ENCODE data around the gene GPC3.

The GPC3 gene

DNA sequence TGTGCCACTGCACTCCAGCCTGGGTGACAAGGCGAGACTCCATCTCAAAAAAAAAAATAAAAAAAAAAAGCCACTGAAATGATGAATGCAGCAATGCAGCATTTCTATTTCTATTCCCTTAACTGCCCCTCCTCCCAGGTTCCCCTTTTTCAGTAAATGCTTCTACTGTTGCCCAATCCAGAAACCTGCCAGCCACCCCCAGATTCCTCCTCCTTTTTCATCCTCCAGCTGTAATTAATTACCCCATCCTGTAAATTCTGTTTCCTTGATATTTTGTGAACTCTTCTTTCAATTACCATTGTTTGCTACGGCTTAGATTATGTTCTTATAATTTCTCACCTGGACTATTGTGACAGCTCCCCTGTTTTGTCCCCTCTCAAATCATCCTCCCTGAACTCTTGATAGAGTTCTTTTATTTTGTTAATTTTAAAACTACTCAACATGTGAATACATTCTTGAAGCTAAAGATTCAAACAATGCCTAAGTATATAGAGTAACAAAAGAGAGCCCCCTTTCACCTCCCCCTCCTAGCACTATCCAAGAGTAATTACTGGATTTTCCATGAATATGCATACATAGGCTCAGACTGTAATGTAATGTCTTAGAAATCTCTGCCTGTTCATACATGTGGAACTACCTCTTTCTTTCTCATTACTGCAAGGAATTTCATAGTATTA, 429.5 kb downstream of the GPC3 start:
- H3K27me3 ChIP-seq (ENCODE audit: control insufficient read depth, insufficient read depth, low read length), result no peaks in the 10 kb centered on the region
- H3K27ac ChIP-seq (ENCODE audit: low read length), result no peak overlapping the region
- H3K4me3 ChIP-seq (ENCODE audit: low read length), result no peak overlapping the region
- no peaks in the 10 kb centered on the region for H3K36me3 ChIP-seq (ENCODE audit: control insufficient read depth, insufficient read depth, low read length)
- H3K9me3 ChIP-seq (ENCODE audit: control insufficient read depth, insufficient read depth, low read length), result no peaks in the 10 kb centered on the region
- H3K4me1 ChIP-seq (ENCODE audit: control insufficient read depth, insufficient read depth, low read length), result no peaks in the 10 kb centered on the region
- DNase-seq (ENCODE audit: low read depth, low spot score), result no peak
- WGBS (ENCODE audit: insufficient coverage, insufficient read length), result no CpG with 5 or more reads among the region's 2 CpGs

DNA sequence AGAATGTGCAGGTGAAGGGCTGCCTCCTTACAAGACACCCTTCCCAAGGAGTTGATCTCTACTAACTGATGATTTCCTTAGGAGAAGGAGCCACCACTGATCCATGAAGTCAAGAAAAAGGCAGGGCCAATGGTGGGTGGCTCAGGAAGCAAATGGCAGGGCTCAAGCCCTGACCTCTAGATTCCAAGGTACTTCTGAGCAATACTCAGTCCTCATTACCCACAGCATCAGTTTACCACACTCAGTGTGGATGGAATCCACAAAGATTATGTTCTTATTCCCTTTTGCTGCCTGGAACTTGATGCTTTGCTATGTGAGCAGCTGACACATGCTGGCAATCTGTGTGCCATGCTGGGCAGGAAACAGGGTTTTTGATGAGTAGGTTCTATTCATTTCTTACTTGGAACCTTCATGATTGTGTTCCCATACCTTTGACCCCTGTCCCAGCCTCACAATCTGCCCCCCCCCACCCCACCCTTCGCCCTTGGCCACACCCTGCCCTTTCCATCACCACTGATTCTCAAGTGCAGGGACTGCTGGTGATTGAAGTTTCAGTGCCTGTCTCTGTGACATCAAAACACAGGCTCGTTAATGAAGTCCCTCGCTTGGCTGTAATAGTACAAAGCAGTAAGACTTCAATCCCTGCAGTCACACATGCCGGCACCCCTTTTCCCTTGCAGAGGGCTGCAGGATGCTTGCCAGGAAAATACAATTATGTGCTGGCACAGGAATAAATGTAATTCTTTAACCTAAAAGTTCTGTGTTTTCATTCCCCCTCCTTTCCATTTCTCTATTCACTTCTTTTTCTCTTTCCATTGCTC, 434.5 kb downstream of the GPC3 start:
- H3K27me3 ChIP-seq (ENCODE audit: control insufficient read depth, insufficient read depth, low read length), result no peaks in the 10 kb centered on the region
- no peaks in the 10 kb centered on the region for H3K36me3 ChIP-seq (ENCODE audit: control insufficient read depth, insufficient read depth, low read length)
- no peaks in the 10 kb centered on the region for H3K9me3 ChIP-seq (ENCODE audit: control insufficient read depth, insufficient read depth, low read length)
- no peak overlapping the region for H3K4me3 ChIP-seq (ENCODE audit: low read length)
- WGBS (ENCODE audit: insufficient coverage, insufficient read length), result no CpG with 5 or more reads among the region's 4 CpGs
- H3K27ac ChIP-seq (ENCODE audit: low read length), result no peak overlapping the region
- no peaks in the 10 kb centered on the region for H3K4me1 ChIP-seq (ENCODE audit: control insufficient read depth, insufficient read depth, low read length)
- no peak for DNase-seq (ENCODE audit: low read depth, low spot score)

DNA sequence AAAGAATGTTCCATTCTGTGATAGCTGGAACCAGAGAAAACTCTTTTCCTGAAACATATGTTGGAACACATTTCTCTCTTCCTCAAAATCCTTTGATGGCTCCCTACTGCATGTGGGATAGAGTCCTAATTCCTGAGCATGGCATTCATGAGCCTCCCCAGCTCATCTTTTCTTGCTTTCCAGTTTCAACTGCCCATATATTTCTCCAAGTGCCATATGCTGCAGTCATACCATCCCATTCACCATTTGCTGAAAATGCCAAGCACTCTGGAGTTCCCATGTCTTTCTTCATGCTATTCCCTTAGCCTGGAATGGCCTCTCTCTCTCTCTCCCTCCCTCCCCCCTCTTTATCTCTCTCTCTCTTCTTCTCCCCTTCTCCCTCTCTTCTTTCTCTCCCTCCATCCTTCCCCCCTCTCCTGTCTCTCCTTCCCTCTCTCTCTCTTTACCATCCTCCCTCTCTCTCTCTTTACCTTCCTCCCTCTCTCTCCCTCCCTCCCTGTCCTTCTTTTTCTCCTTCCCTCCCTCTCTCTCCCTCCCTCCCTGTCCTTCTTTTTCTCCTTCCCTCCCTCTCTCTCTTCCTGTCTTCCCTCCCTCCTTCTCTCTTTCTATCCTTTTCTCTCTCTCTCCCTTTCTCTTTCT, 436.0 kb downstream of the GPC3 start:
- Histone ChIP-seq H3K27me3 (ENCODE audit: control insufficient read depth, insufficient read depth, low read length) (no peaks in the 10 kb centered on the region), H3K36me3 (ENCODE audit: control insufficient read depth, insufficient read depth, low read length) (no peaks in the 10 kb centered on the region), H3K9me3 (ENCODE audit: control insufficient read depth, insufficient read depth, low read length) (no peaks in the 10 kb centered on the region), H3K4me1 (ENCODE audit: control insufficient read depth, insufficient read depth, low read length) (no peaks in the 10 kb centered on the region), H3K27ac (ENCODE audit: low read length) (no peak overlapping the region), H3K4me3 (ENCODE audit: low read length) (no peak overlapping the region)
- no peak for DNase-seq (ENCODE audit: low read depth, low spot score)

DNA sequence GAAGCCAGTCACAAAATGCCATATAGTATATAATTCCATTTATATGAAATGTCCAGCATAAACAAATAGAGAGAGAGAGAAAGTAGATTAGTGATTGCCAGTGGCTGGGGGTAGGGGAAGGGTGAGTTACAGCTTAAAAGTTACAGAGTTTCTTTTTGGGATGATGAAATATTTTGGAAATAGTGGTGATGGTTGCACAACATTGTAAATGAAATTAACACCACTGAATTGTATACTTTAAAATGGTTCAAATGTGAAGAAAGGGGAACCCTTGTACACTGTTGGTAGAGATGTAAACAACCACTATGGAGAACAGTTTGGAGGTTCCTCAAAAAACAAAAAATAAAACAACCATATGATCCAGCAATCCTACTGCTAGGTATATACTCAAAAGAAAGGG, 439.0 kb downstream of the GPC3 start:
- no peak overlapping the region for H3K4me3 ChIP-seq (ENCODE audit: low read length)
- H3K27me3 ChIP-seq (ENCODE audit: control insufficient read depth, insufficient read depth, low read length), result no peaks in the 10 kb centered on the region
- no peaks in the 10 kb centered on the region for H3K36me3 ChIP-seq (ENCODE audit: control insufficient read depth, insufficient read depth, low read length)
- H3K4me1 ChIP-seq (ENCODE audit: control insufficient read depth, insufficient read depth, low read length), result no peaks in the 10 kb centered on the region
- H3K27ac ChIP-seq (ENCODE audit: low read length), result no peak overlapping the region
- no peaks in the 10 kb centered on the region for H3K9me3 ChIP-seq (ENCODE audit: control insufficient read depth, insufficient read depth, low read length)
- no peak for DNase-seq (ENCODE audit: low read depth, low spot score)

DNA sequence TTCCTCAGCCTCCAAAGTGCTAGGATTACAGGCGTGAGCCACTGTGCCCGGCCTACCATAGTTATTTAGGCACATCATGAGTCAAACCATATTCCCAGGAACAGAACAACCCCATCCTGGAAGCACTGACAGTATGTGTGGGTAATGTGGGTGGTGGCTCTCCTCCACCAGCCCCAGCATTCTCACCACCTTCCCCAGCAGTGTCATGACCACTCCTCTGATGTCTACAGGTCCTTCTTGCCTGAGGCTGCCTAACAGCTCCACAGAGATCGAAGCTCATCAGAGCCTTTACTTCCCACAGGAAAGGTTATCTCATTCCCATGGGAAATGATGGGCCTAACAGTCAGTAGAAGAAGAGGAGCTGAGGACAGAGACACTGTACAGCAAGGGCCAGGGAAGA, 440.6 kb downstream of the GPC3 start:
- WGBS (ENCODE audit: insufficient coverage, insufficient read length), result no CpG with 5 or more reads among the region's 3 CpGs
- H3K27me3 ChIP-seq (ENCODE audit: control insufficient read depth, insufficient read depth, low read length), result no peaks in the 10 kb centered on the region
- H3K36me3 ChIP-seq (ENCODE audit: control insufficient read depth, insufficient read depth, low read length), result no peaks in the 10 kb centered on the region
- no peaks in the 10 kb centered on the region for H3K9me3 ChIP-seq (ENCODE audit: control insufficient read depth, insufficient read depth, low read length)
- DNase-seq (ENCODE audit: low read depth, low spot score), result no peak
- H3K4me3 ChIP-seq (ENCODE audit: low read length), result no peak overlapping the region
- no peaks in the 10 kb centered on the region for H3K4me1 ChIP-seq (ENCODE audit: control insufficient read depth, insufficient read depth, low read length)
- no peak overlapping the region for H3K27ac ChIP-seq (ENCODE audit: low read length)

DNA sequence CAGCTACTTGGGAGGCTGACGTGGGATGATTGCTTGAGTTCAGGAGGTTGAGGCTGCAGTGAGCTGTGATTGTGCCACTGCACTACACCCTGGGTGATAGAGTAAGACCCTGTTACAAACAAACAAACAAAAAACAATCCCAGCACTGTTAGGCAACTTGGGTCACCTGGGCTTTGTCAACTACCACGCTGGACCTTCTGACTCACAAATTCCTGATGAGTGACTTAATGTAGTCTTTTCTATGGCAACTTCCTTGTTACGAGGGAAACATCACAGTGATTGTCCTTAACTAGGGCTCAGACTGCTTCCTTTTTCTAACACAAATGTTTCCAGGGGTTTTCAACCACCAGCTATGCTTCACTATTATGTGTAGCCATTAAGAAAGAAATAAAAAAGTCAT, 441.3 kb downstream of the GPC3 start:
- Histone ChIP-seq H3K27me3 (ENCODE audit: control insufficient read depth, insufficient read depth, low read length) (no peaks in the 10 kb centered on the region), H3K9me3 (ENCODE audit: control insufficient read depth, insufficient read depth, low read length) (no peaks in the 10 kb centered on the region), H3K27ac (ENCODE audit: low read length) (no peak overlapping the region), H3K4me3 (ENCODE audit: low read length) (no peak overlapping the region), H3K36me3 (ENCODE audit: control insufficient read depth, insufficient read depth, low read length) (no peaks in the 10 kb centered on the region), H3K4me1 (ENCODE audit: control insufficient read depth, insufficient read depth, low read length) (no peaks in the 10 kb centered on the region)
- no peak for DNase-seq (ENCODE audit: low read depth, low spot score)
- WGBS (ENCODE audit: insufficient coverage, insufficient read length), result no CpG with 5 or more reads among the region's 3 CpGs

DNA sequence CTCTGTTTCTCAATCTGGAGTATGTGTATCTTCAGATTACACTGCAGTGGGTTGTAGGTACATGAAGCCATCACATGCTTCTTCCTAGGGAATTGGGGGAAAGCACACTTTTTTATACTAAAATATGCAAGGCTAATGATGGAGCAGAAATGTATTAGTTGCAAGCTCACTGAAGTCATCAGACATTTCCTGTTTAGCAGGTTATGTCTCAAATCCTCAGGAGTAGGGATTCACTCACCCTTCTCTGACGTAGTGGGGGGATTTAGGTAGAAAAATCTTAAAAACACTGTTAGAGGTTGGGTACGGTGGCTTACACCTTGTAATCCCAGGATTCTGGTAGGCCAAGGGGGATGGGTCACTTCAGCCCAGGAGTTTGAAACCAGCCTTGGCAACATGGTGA, 441.7 kb downstream of the GPC3 start:
- Histone ChIP-seq H3K36me3 (ENCODE audit: control insufficient read depth, insufficient read depth, low read length) (no peaks in the 10 kb centered on the region), H3K4me1 (ENCODE audit: control insufficient read depth, insufficient read depth, low read length) (no peaks in the 10 kb centered on the region), H3K27ac (ENCODE audit: low read length) (no peak overlapping the region), H3K9me3 (ENCODE audit: control insufficient read depth, insufficient read depth, low read length) (no peaks in the 10 kb centered on the region), H3K4me3 (ENCODE audit: low read length) (no peak overlapping the region), H3K27me3 (ENCODE audit: control insufficient read depth, insufficient read depth, low read length) (no peaks in the 10 kb centered on the region)
- DNase-seq (ENCODE audit: low read depth, low spot score), result no peak
- WGBS (ENCODE audit: insufficient coverage, insufficient read length), result no CpG with 5 or more reads among the region's 2 CpGs

DNA sequence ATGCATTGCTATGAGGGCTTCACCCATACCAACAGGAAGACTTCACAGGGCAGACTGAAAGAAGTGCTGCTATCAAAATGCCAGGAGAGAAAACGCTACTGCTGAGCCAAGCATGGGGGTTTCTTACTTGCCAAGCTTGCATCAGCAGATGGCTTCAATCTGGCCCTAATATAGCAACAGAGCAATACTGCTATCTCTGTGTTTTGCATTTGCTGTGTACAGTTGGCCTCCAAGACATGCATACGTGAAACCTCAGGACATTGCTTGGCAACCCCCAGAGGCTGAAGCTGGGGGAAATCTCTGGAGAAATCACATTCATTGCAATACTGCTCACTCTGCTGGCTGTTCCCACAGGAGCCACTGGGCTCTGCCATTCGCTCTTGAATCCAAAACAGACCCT, 442.9 kb downstream of the GPC3 start:
- H3K4me1 ChIP-seq (ENCODE audit: control insufficient read depth, insufficient read depth, low read length), result no peaks in the 10 kb centered on the region
- H3K27me3 ChIP-seq (ENCODE audit: control insufficient read depth, insufficient read depth, low read length), result no peaks in the 10 kb centered on the region
- WGBS (ENCODE audit: insufficient coverage, insufficient read length), result no CpG with 5 or more reads among the region's 3 CpGs
- DNase-seq (ENCODE audit: low read depth, low spot score), result no peak
- no peak overlapping the region for H3K27ac ChIP-seq (ENCODE audit: low read length)
- H3K36me3 ChIP-seq (ENCODE audit: control insufficient read depth, insufficient read depth, low read length), result no peaks in the 10 kb centered on the region
- no peak overlapping the region for H3K4me3 ChIP-seq (ENCODE audit: low read length)
- H3K9me3 ChIP-seq (ENCODE audit: control insufficient read depth, insufficient read depth, low read length), result no peaks in the 10 kb centered on the region

DNA sequence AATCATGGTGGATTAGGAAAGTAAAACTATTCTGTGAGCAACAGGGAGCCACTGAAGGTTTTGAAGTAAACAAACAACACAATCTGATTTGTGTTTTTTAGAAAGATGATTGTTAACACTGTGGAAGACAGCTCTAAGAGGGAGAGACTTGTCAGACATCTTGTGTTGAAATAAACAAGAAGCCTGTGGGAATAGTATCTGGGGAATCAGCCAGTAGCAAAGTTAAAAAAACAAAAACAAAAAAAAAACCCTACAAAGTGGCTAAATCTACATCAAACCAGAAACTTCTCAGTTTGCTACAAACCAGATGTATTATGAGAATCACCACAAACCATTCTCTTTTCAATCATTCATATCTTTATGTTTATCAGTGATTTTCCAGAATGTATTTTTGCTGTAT, 444.4 kb downstream of the GPC3 start:
- H3K27me3 ChIP-seq (ENCODE audit: control insufficient read depth, insufficient read depth, low read length), result no peaks in the 10 kb centered on the region
- no peak for DNase-seq (ENCODE audit: low read depth, low spot score)
- no peaks in the 10 kb centered on the region for H3K9me3 ChIP-seq (ENCODE audit: control insufficient read depth, insufficient read depth, low read length)
- H3K36me3 ChIP-seq (ENCODE audit: control insufficient read depth, insufficient read depth, low read length), result no peaks in the 10 kb centered on the region
- no peak overlapping the region for H3K27ac ChIP-seq (ENCODE audit: low read length)
- no peak overlapping the region for H3K4me3 ChIP-seq (ENCODE audit: low read length)
- no peaks in the 10 kb centered on the region; the same call in 1 of the 2 replicates for H3K4me1 ChIP-seq (ENCODE audit: control insufficient read depth, insufficient read depth, low read length)

DNA sequence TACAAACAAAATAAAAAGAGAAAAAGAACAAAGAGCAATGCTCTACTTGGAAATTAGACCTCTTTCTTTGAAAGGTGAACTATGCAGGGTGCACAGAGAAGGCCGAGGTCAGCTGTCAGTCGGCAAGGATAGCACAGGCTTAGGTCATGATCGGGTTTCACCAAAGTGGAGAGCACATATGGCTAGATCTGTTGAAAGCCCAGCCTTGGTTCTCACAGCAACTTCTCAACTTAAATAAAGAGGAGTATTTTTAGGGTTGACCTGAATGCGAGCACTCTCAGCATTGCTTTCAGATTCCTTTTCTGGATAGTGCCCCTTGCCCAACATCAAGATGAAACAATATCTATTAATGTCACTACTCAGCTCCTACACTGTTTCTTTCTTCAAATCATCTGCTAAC, 447.2 kb downstream of the GPC3 start:
- no CpG with 5 or more reads among the region's 4 CpGs for WGBS (ENCODE audit: insufficient coverage, insufficient read length)
- no peak overlapping the region for H3K27ac ChIP-seq (ENCODE audit: low read length)
- H3K4me1 ChIP-seq (ENCODE audit: control insufficient read depth, insufficient read depth, low read length), result no peaks in the 10 kb centered on the region; the same call in 1 of the 2 replicates
- no peaks in the 10 kb centered on the region for H3K36me3 ChIP-seq (ENCODE audit: control insufficient read depth, insufficient read depth, low read length)
- no peaks in the 10 kb centered on the region for H3K9me3 ChIP-seq (ENCODE audit: control insufficient read depth, insufficient read depth, low read length)
- H3K27me3 ChIP-seq (ENCODE audit: control insufficient read depth, insufficient read depth, low read length), result no peaks in the 10 kb centered on the region
- no peak overlapping the region for H3K4me3 ChIP-seq (ENCODE audit: low read length)
- no peak for DNase-seq (ENCODE audit: low read depth, low spot score)
